ENCODE data around the gene NAPEPLD.
"Not testable (repeated sequence)": the region's sequence is repeated elsewhere in the genome, so short reads cannot be mapped to it uniquely, and the experiment has no call there.

DNA sequence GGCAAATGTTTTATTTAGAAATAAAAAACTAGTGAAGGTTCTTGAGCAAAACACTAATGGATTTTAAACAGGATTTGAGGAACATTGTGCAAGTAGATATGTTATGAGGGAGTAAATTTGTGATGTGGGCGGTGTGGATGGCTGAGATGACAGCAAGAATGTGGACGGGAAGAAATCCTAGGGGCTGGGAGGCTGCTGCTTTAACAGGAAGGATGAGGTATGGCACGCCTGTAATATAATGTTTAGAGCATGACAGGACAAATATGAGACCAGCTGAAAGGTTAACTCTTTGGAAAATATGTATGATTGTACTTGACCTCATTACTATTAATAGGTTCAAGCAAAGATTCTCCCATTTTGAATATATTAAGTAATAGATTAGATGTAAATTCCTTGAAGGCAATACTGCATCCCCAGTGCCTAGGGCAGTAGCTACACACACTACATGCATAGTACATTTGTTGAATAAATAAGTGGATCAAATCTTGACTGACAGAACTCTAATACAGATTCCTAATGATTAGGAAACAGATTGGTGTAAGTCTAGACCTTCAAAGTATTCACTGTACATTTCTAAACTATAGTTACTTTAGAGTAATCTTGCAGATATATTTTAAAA is 13.2 kb upstream of the NAPEPLD start:
- not testable (repeated sequence) for TF ChIP-seq KDM4A (IDR thresholded peaks at IDR 0.05; ENCODE audit: low read depth, low read length, severe bottlenecking); ZNF274 (IDR thresholded peaks at IDR 0.05; ENCODE audit: borderline replicate concordance, extremely low read depth, low read length); POLR2AphosphoS5 (IDR thresholded peaks at IDR 0.05; ENCODE audit: low read depth, low read length)

All from H1 (cell line).